ENCODE measurements around the gene CSNK1G2.

CSNK1G2 gene

DNA sequence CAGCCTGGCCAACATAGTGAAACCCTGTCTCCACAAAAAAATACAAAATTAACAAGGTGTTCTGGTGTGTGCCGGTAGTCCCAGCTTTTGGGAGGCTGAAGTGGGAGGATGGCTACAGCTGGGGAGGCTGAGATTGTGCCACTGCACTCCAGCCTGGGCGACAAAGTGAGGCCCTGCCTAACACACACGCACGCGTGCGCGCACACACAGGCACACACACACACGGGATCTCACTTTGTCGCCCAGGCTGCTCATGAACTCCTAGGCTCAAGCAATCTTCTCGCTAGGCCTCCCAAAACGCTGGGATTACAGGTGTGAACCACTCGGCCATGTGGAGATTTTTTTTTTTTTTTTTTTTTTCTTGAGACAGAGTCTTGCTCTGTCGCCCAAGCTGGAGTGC lies 77.8 kb downstream of the CSNK1G2 start:
- no peak for DNase-seq (ENCODE audit: low read depth)

DNA sequence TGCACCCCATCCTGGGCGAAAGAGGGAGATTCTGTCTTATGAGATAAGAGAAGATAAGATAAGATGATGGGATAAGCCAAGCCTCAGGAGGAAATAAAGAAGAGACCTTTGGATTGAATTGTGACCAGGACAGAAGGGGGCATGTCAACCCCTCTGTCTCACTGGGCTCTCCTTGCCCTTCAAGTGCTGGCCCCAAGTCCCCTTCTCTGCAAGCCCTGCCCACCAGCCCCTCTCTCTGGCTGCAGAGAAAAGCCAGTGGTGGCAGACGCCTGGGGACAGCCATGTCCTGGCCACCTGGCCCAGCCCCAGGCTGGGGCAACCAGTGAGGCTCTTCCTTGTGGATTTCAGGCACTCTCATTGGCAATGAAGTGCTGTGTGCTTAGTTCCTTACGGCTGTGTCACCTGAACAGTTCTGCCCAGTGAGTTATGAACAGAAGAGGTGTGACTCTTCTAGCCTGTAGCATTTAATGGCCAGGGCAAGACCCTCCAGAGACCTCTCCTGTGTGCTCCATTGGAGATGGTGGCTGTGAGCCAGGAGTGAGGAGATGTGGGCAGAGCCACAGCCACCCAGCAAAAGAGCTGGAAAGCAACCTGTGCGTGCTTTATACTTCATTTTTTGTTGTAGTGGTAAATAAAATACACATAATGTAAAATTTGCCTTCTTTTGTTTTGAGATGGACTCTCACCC lies 80.6 kb downstream of the CSNK1G2 start:
- DNase-seq (ENCODE audit: low read depth) = no peak

DNA sequence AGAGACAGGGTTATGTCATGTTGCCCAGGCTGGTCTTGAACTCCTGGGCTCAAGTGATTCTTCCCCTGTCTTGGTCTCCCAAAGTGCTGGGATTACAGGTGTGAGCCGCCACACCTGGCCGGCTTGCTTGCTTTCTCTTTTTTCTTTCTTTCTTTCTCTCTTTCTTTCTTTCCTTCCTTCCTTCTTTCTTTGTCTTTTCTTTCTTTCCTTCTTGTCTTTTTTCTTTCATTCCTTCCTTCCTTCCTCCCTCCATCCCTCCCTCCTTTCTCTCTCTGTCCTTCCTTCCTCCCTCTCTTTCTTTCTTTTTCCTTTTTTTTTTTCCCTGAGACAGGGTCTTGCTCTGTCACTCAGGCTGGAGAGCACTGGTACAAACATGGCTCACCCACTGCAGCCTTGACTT lies 81.3 kb downstream of the CSNK1G2 start:
- no peak for DNase-seq (ENCODE audit: low read depth)

DNA sequence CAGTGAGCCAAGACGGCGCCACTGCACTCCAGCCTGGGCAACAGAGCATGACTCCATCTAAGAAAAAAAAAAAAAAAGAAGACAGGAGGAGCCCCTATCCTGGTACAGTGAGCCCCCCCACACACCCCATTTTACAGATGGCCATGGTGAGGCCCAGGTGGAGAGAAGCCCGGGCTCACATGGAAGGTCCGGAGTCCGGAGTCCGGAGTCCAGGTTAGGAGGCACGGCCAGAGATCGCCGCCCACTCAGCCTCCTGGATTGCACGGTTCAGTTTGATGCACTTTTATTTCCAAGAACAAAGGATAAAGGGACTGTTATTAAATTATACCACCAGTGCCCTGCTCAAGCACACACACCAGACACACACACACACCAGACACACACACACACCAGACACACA lies 85.8 kb downstream of the CSNK1G2 start:
- no peak for DNase-seq (ENCODE audit: low read depth)

DNA sequence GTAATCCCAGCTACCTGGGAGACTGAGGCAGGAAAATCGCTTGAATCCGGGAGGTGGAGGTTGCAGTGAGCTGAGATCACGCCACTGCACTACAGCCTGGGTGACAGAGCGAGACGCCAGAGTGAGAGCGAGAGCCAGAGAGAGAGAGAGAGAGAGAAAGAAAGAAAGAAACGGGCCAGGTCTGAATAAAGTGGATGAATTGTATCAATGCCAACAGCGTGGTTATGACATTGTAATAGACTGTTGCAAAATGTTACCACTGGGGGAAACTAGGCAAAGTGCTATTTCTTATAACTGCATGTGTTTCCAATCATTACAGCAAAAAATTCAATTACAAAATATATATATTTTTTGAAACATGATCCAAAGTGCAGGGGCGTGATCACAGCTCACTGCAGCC lies 86.4 kb downstream of the CSNK1G2 start:
- DNase-seq (ENCODE audit: low read depth) = peak; percentile 84

Data from fibroblast of the conjunctiva (primary cell).